Lower leg skin (tissue), 4 donors: ENCODE results near the gene VEZT. TPM values are rescaled to one million over a fixed set of nuclear protein-coding genes. Genes with fewer than 3 reads are reported as not detected.
"Not testable (repeated sequence)": the region's sequence is repeated elsewhere in the genome, so short reads cannot be mapped to it uniquely, and the experiment has no call there.

Experiments
- DNase-seq, 2 donors: peaks; one replicate each; pipeline ENCODE4 v3.0.0-alpha.2; 2019; ENCODE audit warnings: low spot score in 2 of 2
- H3K4me3 ChIP-seq: fragments of 200-600 bp; sonication (generic); 2 replicates; pipeline ENCODE4 v1.5.1; 2017; ENCODE audit warnings: mild to moderate bottlenecking, low read depth; ENCODE audit not compliant: poor library complexity, severe bottlenecking
- POLR2A ChIP-seq, 2 donors: fragments of 450-650 bp; IDR thresholded peaks; one replicate each; pipeline ENCODE4 v1.6.1; 2016 to 2017; ENCODE audit warnings: antibody characterized with exemption in 2 of 2, mild to moderate bottlenecking in 1 of 2, moderate library complexity in 1 of 2
- whole genome bisulfite sequencing, 2 donors: methylation state at CpG; one replicate each; pipeline ENCODE4 v1.1.5; 2018; 5-methylcytosine and 5-hydroxymethylcytosine counted together
- intact Hi-C: fragments of 100-400 bp; cut with DNase I; formaldehyde crosslinking; loops from one replicate; pipeline ENCODE4 v1.15.0; 2023; ENCODE audit warnings: low total_unique reads
- total RNA-seq, 4 donors: library from RNA; depleted of rRNA; stranded (reverse); fragments of >200 nt; gene quantifications; one replicate each; pipeline ENCODE4 v1.1.0, GENCODE V29; 2016
- TF ChIP-seq, protein P1 (sequence below), 3 donors: fragments of 450-650 bp; IDR thresholded peaks; one replicate each; pipeline ENCODE4 v1.5.1; 2016; ENCODE audit warnings: antibody characterized with exemption in 3 of 3, mild to moderate bottlenecking in 3 of 3, moderate library complexity in 2 of 3

VEZT gene
- total RNA-seq, 4 donors from 2014 or later, result 40.6 to 95.9 (median 46.4) TPM

DNA sequence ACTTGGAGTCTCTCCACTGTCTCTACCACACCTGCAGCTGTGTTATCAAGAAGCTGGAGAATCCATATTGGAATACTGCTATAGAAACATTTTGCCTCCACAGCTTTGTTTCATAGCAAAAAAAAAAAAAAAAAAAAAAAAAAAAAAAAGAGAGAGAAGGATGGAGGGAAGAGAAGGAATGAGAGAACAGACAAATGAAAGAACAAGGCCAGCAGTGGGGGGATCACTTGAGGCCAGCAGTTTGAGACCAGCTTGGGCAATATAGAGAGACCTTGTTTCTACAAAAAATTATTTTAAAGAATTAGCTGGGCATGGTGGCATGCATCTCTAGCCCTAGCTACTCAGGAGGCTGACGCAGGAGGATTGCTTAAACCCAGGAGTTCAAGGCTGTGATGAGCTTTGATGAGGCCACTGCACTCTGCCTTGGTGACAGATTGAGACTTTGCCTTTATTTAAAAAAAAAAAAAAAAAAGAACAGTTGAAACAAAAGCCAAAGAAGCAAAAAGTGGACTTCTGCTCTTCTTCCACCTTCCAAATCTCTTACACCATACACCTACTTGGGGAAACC lies 8.1 kb downstream of the VEZT start:
- H3K4me3 ChIP-seq, result no peak overlapping the region
- WGBS, 2 donors, result 97 to 100% methylated on average over 1 of the region's 1 CpG
- TF ChIP-seq, protein P1, sequence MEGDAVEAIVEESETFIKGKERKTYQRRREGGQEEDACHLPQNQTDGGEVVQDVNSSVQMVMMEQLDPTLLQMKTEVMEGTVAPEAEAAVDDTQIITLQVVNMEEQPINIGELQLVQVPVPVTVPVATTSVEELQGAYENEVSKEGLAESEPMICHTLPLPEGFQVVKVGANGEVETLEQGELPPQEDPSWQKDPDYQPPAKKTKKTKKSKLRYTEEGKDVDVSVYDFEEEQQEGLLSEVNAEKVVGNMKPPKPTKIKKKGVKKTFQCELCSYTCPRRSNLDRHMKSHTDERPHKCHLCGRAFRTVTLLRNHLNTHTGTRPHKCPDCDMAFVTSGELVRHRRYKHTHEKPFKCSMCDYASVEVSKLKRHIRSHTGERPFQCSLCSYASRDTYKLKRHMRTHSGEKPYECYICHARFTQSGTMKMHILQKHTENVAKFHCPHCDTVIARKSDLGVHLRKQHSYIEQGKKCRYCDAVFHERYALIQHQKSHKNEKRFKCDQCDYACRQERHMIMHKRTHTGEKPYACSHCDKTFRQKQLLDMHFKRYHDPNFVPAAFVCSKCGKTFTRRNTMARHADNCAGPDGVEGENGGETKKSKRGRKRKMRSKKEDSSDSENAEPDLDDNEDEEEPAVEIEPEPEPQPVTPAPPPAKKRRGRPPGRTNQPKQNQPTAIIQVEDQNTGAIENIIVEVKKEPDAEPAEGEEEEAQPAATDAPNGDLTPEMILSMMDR (IDR thresholded peaks at IDR 0.05), result no peak
- no peak for TF ChIP-seq POLR2A (IDR thresholded peaks at IDR 0.05)
- intact Hi-C loops, result no loop called here
- no peak for DNase-seq

DNA sequence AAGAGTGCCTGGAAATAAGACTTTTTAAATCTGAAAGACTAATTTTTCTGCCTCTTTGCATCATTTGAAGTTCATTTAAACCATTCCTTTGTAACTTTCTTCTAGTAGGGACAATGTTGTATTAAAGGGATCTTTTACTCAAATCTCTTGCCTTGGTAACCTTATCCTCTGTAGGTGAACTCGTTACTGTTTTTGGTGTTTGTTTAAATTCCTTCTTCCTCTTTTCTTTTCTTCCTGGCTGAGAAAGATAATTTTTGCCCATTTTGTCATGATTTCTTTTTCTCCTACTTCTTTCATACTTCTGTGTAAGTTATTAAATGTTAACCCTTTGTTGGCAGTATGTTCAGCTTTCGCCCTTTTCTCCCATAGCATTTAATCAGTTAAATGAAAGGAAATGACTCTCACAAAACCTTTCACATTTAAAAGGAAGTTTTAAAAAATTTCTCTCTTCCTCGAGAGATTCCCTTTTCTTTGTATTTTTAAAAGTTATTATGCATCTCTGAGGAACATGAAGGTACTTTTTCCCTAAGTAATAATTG lies 10.3 kb downstream of the VEZT start:
- intact Hi-C loops, result no loop called here
- no peak for TF ChIP-seq POLR2A (IDR thresholded peaks at IDR 0.05)
- TF ChIP-seq, protein P1 (IDR thresholded peaks at IDR 0.05), result no peak
- H3K4me3 ChIP-seq, result no peak overlapping the region
- no peak for DNase-seq
- 63 to 75% methylated on average over 3 of the region's 3 CpGs for whole genome bisulfite sequencing, 2 donors

DNA sequence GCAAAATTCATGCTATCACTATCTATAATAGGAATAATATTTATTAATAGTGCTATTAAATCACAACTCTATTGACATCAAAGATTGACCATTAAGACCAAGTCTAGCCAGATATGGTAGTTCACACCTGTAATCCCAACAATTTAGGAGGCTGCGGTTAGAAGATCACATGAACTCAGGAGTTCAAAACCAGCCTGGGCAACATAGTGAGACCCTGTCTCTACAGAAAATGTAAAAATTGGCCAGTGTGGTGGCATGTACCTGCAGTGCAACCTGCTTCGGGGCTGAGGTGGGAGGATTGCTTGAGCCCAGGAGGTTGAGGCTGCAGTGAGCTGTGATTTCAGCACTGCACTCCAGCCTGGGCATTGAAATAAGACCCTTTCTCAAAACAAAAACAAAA lies 11.0 kb downstream of the VEZT start:
- DNase-seq, result no peak
- 93 to 94% methylated on average over 2 of the region's 2 CpGs for WGBS, 2 donors
- TF ChIP-seq, protein P1 (IDR thresholded peaks at IDR 0.05), result no peak
- no peak for TF ChIP-seq POLR2A (IDR thresholded peaks at IDR 0.05)
- no peak overlapping the region for H3K4me3 ChIP-seq
- intact Hi-C loops, result no loop called here

DNA sequence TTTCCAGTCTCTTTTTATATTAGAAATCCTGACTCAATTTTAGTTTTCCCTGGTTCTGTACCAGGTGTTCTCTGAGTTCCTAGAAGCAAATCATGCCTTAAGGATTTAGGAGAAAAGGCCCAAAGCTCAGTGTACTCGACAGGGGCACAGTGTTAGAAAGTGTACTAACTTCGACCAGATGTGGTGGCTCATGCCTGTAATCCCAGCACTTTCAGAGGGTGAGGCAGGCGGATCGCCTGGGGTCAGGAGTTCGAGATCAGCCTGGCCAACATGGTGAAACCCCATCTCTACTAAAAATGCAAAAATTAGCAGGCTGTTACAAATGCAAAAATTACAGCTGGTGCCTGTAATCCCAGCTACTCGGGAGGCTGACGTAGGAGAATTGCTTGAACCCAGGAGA lies 12.0 kb downstream of the VEZT start:
- intact Hi-C loops, result no loop called here
- 81% methylated on average over 7 of the region's 7 CpGs for WGBS, 2 donors
- DNase-seq, result no peak

DNA sequence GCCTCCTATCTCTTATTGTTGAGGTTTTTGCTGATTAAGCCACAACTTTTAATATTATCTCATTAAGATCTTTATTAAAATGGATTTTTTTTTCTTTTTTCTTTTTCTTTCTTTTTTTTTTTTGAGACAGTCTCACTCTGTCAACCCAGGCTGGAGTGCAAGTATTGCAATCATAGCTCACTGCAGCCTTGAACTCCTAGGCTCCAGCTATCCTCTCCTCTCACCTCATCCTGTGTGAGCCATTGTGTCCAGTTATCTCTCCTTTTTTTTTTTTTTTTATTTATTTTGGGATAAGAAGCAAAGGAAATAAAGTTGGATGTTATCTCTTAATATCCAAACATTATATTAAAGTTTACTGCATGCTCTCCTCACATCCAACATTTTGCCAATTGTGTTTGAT lies 12.7 kb downstream of the VEZT start:
- no peak for DNase-seq
- intact Hi-C loops, result no loop called here
- H3K4me3 ChIP-seq, result no peak overlapping the region
- TF ChIP-seq POLR2A (IDR thresholded peaks at IDR 0.05), result no peak
- TF ChIP-seq, protein P1 (IDR thresholded peaks at IDR 0.05), result no peak

More for the DNA sequence above, 12.0 kb downstream of the VEZT start:
- H3K4me3 ChIP-seq, result no peak overlapping the region
- no peak for TF ChIP-seq POLR2A (IDR thresholded peaks at IDR 0.05)
- TF ChIP-seq, protein P1 (IDR thresholded peaks at IDR 0.05), result no peak

DNA sequence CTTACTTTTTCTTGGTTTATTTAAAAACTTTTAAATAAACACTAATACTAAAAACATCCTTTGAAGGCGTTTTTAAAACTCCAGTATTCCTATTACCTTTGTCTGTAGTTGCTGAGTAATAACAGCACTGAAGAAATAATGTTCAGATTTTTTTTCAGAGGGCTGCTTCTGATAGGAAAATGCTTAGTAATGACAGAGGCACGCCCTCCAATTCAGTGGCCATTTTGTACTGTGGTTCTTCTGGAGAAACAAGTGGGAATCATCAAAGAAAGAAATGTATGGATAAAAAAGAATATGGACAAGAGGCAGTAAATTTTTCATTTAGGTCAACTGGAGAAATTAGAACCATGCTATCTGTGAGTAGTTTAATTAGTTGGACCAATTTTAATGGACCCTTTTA lies 13.6 kb downstream of the VEZT start:
- TF ChIP-seq, protein P1 (IDR thresholded peaks at IDR 0.05), result no peak
- TF ChIP-seq POLR2A (IDR thresholded peaks at IDR 0.05), result no peak
- no peak for DNase-seq
- no peak overlapping the region for H3K4me3 ChIP-seq
- 62 to 64% methylated on average over 2 of the region's 2 CpGs for WGBS, 2 donors
- intact Hi-C loops, result no loop called here

DNA sequence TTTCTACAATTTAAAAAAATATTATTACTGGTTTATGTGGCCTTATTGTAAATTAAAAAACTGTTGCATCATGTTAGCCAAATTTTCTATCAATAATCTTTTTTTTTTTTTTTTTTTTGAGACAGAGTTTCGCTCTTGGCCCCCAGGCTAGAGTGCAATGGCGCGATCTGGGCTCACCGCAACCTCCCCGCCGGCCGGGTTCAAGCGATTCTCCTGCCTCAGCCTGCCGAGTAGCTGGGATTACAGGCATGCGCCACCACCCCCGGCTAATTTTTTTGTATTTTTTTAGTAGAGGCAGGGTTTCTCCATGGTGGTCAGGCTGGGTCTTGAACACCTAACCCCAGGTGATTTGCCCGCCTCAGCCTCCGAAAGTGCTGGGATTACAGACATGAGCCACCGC lies 16.6 kb downstream of the VEZT start:
- 95 to 100% methylated on average over 14 of the region's 14 CpGs for WGBS, 2 donors
- intact Hi-C loops, H3K4me3 ChIP-seq, DNase-seq: not testable (repeated sequence)

DNA sequence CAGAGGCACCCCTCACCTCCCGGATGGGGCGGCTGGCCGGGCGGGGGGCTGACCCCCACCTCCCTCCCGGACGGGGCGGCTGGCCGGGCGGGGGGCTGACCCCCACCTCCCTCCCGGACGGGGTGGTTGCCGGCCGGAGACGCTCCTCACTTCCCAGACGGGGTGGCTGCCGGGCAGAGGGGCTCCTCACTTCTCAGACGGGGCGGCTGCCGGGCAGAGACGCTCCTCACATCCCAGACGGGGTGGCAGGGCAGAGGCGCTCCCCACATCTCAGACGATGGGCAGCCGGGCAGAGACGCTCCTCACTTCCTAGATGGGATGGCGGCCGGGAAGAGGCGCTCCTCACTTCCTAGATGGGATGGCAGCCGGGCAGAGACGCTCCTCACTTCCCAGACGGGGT lies 18.0 kb downstream of the VEZT start:
- H3K4me3 ChIP-seq, intact Hi-C loops, DNase-seq: not testable (repeated sequence)
- WGBS, 2 donors, result 95 to 98% methylated on average over 15 to 19 of the region's 31 CpGs
